ENCODE measurements around the gene BTBD17. TPM values are rescaled to one million over a fixed set of nuclear protein-coding genes. Genes with fewer than 3 reads are reported as not detected.

The BTBD17 gene
- total RNA-seq, 1 experiment from 2014 or later: not detected

GRCh38 chr17:74391771-74392170 is 30.1 kb upstream of the BTBD17 start:
- Histone ChIP-seq H3K4me1 (ENCODE audit: control insufficient read depth in 1 of 2, insufficient read depth in 2 of 2, low read length in 2 of 2) (peaks cover 0 to 6% of the 10 kb centered on the region in 2 experiments; a peak in 2 of 4 replicates), H3K4me2 (ENCODE audit: low read length) (no peak overlapping the region), H3K9ac (ENCODE audit: low read length) (no peak overlapping the region), H3K27me3 (ENCODE audit: insufficient read depth, low read length) (no peaks in the 10 kb centered on the region), H3K36me3 (ENCODE audit: control insufficient read depth in 1 of 2, insufficient read depth in 2 of 2, low read length in 2 of 2) (no peaks in the 10 kb centered on the region), H2AFZ (ENCODE audit: low read depth, low read length, poor library complexity, severe bottlenecking) (no peak overlapping the region), H3K79me2 (ENCODE audit: insufficient read depth, low read length) (no peaks in the 10 kb centered on the region), H3K9me3 (ENCODE audit: control insufficient read depth in 1 of 2, insufficient read depth in 1 of 2, low read depth in 1 of 2, low read length in 2 of 2) (no peaks in the 10 kb centered on the region), H4K20me1 (ENCODE audit: insufficient read depth) (no peaks in the 10 kb centered on the region), H3K4me3 (replicated peaks in 1 of 2; ENCODE audit: low read depth in 1 of 2, low read length in 2 of 2) (no peak overlapping the region), H3K9me2 (ENCODE audit: insufficient read depth) (no peaks in the 10 kb centered on the region), H3K27ac (ENCODE audit: low read depth, low read length) (no peak overlapping the region)
- ChIA-PET RAD21 (ENCODE audit: low non-redundant PET in 1 of 2, low total read pairs in 2 of 2, uncharacterized antibody in 2 of 2, unreplicated experiment in 2 of 2) (interaction anchor here in 1 of 2 experiments (1.0 kb wide), 1 partner anchor 12 kb away, joined by 4 read pairs; no protein-coding TSS in a partner anchor), POLR2A (no interaction called here), CTCF (interaction anchor here (1.2 to 1.6 kb wide), 3 partner anchors 12 to 46 kb away, joined by 3 to 7 read pairs (median 3); partner anchors contain the start of gene GPR142)
- no peak for ATAC-seq
- no TSS peak for BruUV-seq (replicated peaks)
- intact Hi-C loops (cut with micrococcal nuclease): no loop called here
- no peak for DNase-seq (ENCODE audit: low read depth, low spot score)
- TF ChIP-seq CEBPB (IDR thresholded peaks at IDR 0.05; ENCODE audit: low read depth) (no peak), MAX (IDR thresholded peaks at IDR 0.05) (no peak), ATF3 (IDR thresholded peaks at IDR 0.05) (no peak), SRF (IDR thresholded peaks at IDR 0.05; ENCODE audit: low read depth) (no peak), TCF7L2 (IDR thresholded peaks at IDR 0.05; ENCODE audit: borderline replicate concordance, extremely low read depth, insufficient read depth, insufficient read length) (no peak), RAD21 (IDR thresholded peaks at IDR 0.05; ENCODE audit: low read depth) (no peak), CTCF (IDR thresholded peaks at IDR 0.05 in 2 of 3, conservative IDR thresholded peaks at IDR 0.05 in 1 of 3; ENCODE audit: borderline replicate concordance in 1 of 3, insufficient read depth in 1 of 3, low read depth in 2 of 3, low read length in 2 of 3) (no peak), POLR2A (IDR thresholded peaks at IDR 0.05; ENCODE audit: borderline replicate concordance, extremely low read depth, insufficient read depth, insufficient read length) (no peak), SP1 (IDR thresholded peaks at IDR 0.05; ENCODE audit: low read depth) (no peak), JUND (IDR thresholded peaks at IDR 0.05) (no peak), EGR1 (IDR thresholded peaks at IDR 0.05; ENCODE audit: low read depth) (no peak), SIN3A (IDR thresholded peaks at IDR 0.05; ENCODE audit: low read depth) (no peak), ELF1 (IDR thresholded peaks at IDR 0.05; ENCODE audit: borderline replicate concordance, low read depth) (no peak), ZNF274 (IDR thresholded peaks at IDR 0.05; ENCODE audit: low read depth, low read length) (no peak), YY1 (IDR thresholded peaks at IDR 0.05; ENCODE audit: extremely low read depth, insufficient replicate concordance, low read depth, low read length) (no peak), FOSL1 (IDR thresholded peaks at IDR 0.05; ENCODE audit: low read depth) (no peak), POLR2AphosphoS5 (IDR thresholded peaks at IDR 0.05; ENCODE audit: low read depth, low read length) (no peak), EZH2 (IDR thresholded peaks at IDR 0.05) (no peak), REST (IDR thresholded peaks at IDR 0.05; ENCODE audit: low read depth) (no peak)

All from HCT116 (cell line).